HG03280 (cell line): ENCODE results near the gene ADGRA3.

Source experiments
- ATAC-seq: cut with Tn5 transposase; IDR thresholded peaks from one replicate; pipeline ENCODE4 v1.9.1; 2021; ENCODE audit warnings: mild to moderate bottlenecking, moderate library complexity; ENCODE audit not compliant: unreplicated experiment

Gene ADGRA3

GRCh38 chr4:22372986-22373385 is 142.9 kb downstream of the ADGRA3 start:
- no peak for ATAC-seq

GRCh38 chr4:22369901-22370562 is 145.8 kb downstream of the ADGRA3 start:
- no peak for ATAC-seq

GRCh38 chr4:22363787-22364186 is 152.1 kb downstream of the ADGRA3 start:
- ATAC-seq = no peak

DNA sequence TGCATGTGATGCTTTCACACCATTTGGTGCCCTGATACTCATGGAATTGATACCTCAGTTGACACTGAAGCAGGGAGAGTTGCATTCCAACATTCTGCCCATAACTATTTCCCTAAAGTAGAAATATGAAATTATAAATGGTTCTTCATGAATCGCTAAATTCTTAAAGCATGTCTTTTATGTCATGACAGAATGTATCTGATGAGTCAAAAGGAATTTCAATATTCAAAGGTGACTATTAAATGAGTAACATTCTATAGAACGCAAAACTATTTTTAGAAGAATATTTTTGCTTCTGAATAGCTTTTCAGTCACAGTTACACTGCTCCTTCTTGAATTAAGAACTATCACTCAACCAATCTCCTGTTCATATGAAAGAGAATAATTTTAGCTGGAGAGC is 152.8 kb downstream of the ADGRA3 start:
- ATAC-seq = no peak

- no peak for ATAC-seq
Measured at GRCh38 chr4:22356987-22357596, 158.8 kb downstream of the ADGRA3 start.

- ATAC-seq = no peak
Measured at GRCh38 chr4:22348410-22348809, 167.5 kb downstream of the ADGRA3 start.

DNA sequence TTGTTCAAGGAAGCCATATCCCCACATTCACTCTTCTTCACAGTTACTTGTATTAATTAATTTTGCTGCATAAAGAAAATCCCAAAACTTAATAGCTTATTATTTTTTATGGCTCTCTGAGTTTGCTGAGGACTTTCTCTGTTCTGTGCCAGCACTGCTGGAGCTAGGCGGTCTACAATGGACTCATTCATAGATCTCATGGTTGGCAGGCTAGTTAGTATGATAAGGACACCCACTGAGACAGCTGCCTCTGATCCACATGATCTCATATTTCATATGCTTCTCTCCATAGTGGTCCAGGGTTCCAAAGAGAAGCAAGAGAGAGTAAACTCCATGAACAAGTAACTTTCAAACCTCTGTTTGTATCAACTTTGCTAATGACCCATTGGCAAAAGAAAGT is 170.2 kb downstream of the ADGRA3 start:
- no peak for ATAC-seq

DNA sequence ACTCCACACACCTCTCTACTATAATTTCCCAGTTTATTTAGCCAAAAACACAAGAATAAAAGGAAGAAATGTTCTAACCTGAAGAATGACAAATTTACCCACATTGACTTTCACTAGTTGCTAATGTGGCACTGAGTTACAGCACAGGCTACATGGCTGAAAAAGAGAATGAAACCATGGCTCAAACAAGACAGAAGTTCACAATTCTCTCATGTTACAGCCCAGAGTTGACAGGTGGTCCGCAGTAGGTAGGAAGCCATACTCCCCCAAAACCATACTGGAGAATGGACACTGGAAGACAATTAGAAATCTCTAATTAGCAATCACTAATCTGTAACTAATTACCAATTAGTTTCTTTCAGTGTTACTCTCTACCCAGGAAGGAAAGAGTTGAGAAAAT is 170.8 kb downstream of the ADGRA3 start:
- no peak for ATAC-seq

DNA sequence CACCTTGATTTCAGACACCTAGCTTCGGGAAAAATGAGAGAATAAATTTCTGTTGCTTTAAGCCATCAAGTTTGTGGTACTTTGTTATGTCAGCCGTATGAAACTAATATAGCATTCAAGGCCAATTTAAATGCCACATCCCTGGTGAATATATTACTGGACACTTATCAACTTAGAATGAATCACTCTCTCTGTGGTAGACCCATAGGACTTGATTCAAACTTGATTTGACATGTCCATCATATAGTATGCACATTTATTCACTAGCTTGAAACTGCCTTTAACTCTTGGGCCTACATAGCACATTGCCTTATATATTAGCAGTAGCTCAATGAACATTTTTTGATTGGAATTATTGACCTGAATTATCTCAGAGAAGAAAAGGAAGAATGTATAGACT is 172.3 kb downstream of the ADGRA3 start:
- no peak for ATAC-seq

DNA sequence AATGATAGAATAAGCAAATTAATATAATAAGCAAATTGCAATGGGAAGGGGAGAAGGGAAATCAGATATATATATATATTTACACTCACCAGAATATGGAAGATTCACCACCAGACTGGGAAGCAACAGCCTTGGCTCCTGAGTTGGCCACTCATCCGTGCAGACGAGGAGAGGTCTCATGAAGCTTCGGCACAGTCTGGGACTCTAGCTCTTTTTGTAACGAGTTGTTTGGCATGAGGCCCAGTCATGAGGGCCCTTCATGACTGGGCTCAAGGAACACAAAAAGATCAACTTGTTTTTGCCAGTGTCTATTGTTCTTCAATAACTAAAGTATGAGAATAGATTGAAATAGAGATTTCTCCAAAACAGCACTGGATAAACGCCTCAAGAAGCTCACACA is 176.4 kb downstream of the ADGRA3 start:
- ATAC-seq = no peak

- ATAC-seq = no peak
Measured at GRCh38 chr4:22338796-22339195, 177.1 kb downstream of the ADGRA3 start.
